Endothelial cell of umbilical vein (primary cell): ENCODE data around the gene STAC3.

Source experiments
- EZH2 ChIP-seq: IDR thresholded peaks from 2 replicates; pipeline ENCODE4 v1.6.1; 2012; ENCODE audit warnings: borderline replicate concordance, low read depth, mild to moderate bottlenecking, moderate library complexity, low read length, inconsistent platforms; ENCODE audit not compliant: severe bottlenecking
- GATA2 ChIP-seq: IDR thresholded peaks from 2 replicates; pipeline ENCODE4 v1.7.0; 2011; ENCODE audit warnings: low read depth, mild to moderate bottlenecking, moderate library complexity, mixed read lengths, low read length; ENCODE audit not compliant: insufficient read length, insufficient read depth

DNA sequence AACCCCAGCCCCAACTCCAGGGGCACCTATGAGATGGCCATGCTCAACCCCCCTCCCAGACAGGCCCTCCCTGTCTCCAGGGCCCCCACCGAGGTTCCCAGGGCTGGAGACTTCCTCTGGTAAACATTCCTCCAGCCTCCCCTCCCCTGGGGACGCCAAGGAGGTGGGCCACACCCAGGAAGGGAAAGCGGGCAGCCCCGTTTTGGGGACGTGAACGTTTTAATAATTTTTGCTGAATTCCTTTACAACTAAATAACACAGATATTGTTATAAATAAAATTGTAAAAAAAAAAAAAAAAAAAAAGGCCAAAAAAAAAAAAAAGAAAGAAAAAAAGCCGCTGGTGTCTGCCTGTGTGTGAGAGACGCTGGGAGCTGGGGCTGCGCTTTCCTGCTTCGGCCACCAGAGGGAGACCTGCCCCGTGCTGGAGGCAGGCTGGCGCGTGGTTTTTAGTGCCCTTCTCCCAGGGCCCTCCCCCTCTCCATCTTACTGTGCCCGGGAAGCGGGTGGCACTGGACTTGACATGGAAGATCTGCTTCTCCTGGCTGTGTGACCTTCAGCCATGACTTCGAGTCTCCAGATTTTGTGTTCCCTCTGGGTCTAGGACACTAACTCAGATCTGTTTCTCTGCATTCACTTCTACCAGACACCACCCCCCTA, 37.8 kb downstream of the STAC3 start:
- TF ChIP-seq EZH2: no peak
- no peak for TF ChIP-seq GATA2
